Epithelial cell of esophagus (primary cell): ENCODE results near the gene ANO1.

ENCODE experiments used
- DNase-seq: peaks from one replicate; pipeline ENCODE4 v3.0.0; 2010; ENCODE audit warnings: low read depth
- H3K4me3 ChIP-seq: 2 replicates; pipeline ENCODE4 v1.5.1; 2011; ENCODE audit warnings: mild to moderate bottlenecking, low read length, control low read depth
- TF ChIP-seq, protein P1 (sequence below): IDR thresholded peaks from 2 replicates; pipeline ENCODE4 v1.5.1; 2011; ENCODE audit warnings: low read depth, mild to moderate bottlenecking, low read length, control low read depth, inconsistent platforms; ENCODE audit not compliant: insufficient read depth; ENCODE audit errors: missing control alignments

Gene ANO1

DNA sequence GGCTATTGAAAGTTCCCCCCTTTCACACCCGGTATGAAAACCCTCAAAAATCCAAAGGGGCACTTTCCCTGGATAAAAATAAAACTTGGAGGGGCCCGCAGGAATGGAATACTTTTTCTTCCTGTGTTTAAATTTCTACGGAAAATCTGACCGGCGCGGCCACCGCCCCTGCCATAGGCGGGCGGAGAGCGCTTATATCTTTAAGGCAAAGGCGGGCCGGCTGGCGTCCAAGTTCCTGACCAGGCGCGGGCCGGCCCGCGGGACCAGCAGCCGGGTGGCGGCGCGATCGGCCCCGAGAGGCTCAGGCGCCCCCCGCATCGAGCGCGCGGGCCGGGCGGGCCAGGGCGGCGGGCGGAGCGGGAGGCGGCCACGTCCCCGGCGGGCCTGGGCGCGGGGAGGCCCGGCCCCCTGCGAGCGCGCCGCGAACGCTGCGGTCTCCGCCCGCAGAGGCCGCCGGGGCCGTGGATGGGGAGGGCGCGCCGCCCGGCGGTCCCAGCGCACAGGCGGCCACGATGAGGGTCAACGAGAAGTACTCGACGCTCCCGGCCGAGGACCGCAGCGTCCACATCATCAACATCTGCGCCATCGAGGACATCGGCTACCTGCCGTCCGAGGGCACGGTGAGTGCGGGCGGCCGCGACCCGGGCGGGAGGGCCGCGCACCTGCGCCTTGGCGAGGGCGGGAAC is at the start of gene ANO1:
Gene ANO1 (plus strand): TSS at position 223 of the 686 bp plus-strand sequence. CDS start 290 bp downstream, at position 513.
- no peak within 1 kb of the TSS for H3K4me3 ChIP-seq
- DNase-seq: peak; percentile 20
- TF ChIP-seq, protein P1, sequence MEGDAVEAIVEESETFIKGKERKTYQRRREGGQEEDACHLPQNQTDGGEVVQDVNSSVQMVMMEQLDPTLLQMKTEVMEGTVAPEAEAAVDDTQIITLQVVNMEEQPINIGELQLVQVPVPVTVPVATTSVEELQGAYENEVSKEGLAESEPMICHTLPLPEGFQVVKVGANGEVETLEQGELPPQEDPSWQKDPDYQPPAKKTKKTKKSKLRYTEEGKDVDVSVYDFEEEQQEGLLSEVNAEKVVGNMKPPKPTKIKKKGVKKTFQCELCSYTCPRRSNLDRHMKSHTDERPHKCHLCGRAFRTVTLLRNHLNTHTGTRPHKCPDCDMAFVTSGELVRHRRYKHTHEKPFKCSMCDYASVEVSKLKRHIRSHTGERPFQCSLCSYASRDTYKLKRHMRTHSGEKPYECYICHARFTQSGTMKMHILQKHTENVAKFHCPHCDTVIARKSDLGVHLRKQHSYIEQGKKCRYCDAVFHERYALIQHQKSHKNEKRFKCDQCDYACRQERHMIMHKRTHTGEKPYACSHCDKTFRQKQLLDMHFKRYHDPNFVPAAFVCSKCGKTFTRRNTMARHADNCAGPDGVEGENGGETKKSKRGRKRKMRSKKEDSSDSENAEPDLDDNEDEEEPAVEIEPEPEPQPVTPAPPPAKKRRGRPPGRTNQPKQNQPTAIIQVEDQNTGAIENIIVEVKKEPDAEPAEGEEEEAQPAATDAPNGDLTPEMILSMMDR: no peak

DNA sequence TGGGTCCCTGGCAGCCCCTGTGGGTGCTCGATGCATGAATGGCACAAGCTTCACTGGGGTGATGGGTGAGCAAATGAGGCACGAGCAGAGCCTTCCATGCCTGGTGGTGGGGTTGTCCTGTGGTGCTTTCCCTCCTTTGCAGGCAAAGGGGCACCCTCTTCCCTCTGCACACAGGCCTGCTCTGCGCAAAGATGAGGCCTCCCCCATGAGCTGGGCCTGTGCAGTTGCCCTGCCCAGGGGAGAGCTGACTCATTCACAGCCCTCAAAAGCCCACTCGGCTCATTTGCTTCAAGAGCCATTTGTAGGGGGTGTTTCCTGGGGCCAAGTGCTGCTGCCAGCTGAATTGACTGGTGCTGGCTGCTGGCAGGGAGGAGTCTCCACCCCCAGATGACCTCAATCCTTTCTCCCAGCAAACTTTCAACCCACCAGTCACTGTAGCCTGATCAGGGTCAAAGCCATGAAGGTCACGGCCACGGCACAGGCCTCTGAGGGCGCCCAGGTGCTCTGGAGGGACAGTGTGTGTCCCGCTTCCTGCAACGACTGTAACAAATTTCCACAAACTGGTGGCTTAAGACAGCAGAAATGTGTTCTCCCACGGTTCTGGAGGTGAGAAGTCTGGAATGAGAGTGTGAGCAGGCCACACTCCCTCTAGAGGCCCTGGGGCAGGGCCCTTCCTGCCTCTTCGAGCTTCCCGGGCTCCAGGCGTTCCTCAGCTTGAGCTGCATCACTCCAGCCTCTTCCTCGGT is 48.8 kb upstream of the ANO1 start:
- TF ChIP-seq, protein P1: no peak
- no peak for DNase-seq

DNA sequence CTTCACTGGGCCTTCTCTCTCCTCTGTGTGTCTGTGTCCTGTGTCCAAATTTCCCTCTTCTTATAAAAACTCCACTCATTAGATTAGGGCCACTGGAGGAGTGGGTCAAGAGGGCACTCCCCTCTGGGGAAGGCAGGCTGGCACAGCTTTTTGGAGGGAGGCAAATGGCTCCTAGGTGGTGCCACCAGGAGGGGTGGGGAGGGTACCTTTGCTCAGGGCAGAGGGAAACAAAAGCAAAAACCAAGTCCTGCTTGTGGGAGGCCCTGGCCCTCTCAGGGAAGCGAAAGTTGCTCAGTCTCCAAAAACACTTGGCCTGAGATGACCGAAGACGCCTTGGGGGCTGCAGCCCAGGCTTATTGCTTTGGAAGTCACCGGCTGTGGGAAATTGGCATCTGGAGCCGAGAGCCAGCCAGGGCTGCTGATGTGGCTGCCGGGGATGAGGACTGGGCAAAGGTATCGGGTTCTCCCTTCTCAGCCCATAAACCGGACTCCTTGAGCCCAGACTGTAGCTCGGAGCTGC is 48.2 kb upstream of the ANO1 start:
- TF ChIP-seq, protein P1: no peak
- H3K4me3 ChIP-seq: no peak overlapping the region
- no peak for DNase-seq

More for the DNA sequence above, 48.8 kb upstream of the ANO1 start:
- no peak overlapping the region for H3K4me3 ChIP-seq

DNA sequence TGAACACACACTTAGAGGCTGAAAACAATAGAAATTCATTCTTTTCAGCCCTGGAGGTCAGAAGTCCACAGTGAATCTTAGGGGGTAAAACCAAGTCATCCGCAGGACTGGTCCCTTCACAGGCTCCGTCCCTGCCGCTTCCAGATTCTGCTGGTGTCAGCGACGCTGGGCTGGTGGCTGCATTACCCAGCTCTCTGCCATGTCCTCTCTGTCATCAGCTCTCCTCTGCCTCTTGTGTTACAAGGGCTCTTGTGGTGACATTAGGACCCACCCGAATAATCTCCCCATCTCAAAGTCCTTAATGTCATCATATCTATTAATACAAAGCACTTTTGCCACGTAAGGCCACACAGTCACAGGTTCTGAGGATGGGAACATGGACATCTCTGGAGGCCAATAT is 47.7 kb upstream of the ANO1 start:
- no peak for DNase-seq
- TF ChIP-seq, protein P1: no peak

DNA sequence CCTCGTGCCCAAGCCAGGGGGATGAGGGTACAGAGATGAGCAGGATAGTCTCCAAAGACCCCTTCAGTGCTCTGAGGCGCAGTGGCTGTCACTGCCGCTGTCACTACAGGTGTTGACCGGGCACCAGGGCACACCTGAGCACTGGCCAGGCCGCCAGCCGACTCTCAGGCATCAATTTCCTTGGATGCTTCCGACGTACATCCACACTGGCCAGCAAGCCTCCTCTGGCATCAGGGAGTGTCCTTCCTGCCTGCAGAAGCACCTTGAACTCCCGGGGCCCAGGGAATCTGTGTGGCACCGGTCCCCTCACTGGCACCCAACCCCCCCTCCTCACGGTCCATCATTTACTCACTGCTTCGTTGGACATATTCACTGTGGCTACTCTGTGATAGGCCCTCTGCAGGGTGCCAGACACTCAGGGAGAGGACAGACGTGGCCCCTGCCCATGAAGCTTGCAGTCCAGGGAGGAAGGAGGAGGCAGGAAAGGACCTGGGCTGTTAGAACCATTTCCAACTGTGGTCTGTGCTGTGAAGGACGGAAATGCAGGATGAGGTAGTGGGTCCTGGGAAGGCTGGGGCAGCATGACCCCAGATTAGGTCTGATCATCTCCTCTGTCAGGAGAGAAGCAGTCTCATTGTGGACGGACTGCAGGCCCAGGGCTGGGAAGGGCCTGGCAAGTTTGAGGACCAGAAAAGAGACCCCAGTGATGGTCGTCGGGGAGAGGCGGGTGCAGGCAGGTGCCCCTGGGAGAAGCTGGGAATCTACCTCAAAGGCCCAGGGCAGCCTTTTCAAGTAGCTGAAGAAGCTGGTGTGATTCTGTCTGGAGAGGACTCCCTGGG is 46.3 kb upstream of the ANO1 start:
- TF ChIP-seq, protein P1: no peak
- H3K4me3 ChIP-seq: no peak overlapping the region
- no peak for DNase-seq

More for the DNA sequence above, 47.7 kb upstream of the ANO1 start:
- H3K4me3 ChIP-seq: no peak overlapping the region

DNA sequence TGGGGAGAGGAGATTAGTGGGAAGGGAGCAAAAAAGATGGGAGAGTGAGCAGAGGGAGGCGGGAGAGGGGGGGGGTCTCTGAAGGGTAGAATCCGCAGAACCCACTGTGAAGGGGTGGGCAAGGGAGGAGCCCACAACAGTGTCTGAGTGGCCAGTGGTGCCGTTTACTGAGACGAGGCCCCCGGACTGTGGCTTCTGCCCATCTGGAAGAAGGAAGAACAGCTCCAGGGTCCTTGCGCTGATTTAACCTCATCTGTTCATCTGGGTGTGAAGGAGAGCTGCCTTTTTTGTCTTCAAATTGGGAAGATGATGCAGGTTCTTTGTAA is 45.7 kb upstream of the ANO1 start:
- no peak for DNase-seq
- H3K4me3 ChIP-seq: no peak overlapping the region
- TF ChIP-seq, protein P1: no peak
